Brain microvascular endothelial cell (primary cell): Measurements from ENCODE around the gene SYTL5.

Experiments
- DNase-seq: peaks from one replicate; pipeline ENCODE4 v3.0.0-alpha.2; 2020
- H3K27ac ChIP-seq: fragments of 250-450 bp; sonication (Bioruptor Pico); 2 replicates; pipeline ENCODE4 v1.5.1; 2020; ENCODE audit warnings: mild to moderate bottlenecking, moderate library complexity
- H3K27me3 ChIP-seq: fragments of 250-450 bp; sonication (Bioruptor Pico); replicated peaks from 2 replicates; pipeline ENCODE4 v1.5.1; 2020; ENCODE audit warnings: mild to moderate bottlenecking
- H3K36me3 ChIP-seq: fragments of 250-450 bp; sonication (Bioruptor Pico); replicated peaks from 2 replicates; pipeline ENCODE4 v1.5.1; 2020; ENCODE audit warnings: mild to moderate bottlenecking
- H3K4me3 ChIP-seq: 2 replicates; pipeline ENCODE4 v1.5.1; 2011; ENCODE audit warnings: low read depth, mild to moderate bottlenecking, control low read depth, low read length, moderate library complexity
- CTCF ChIP-seq: IDR thresholded peaks from 2 replicates; pipeline ENCODE4 v1.5.1; 2011; ENCODE audit warnings: low read depth, mild to moderate bottlenecking, moderate library complexity, low read length, control low read depth, inconsistent platforms; ENCODE audit errors: missing control alignments
- in situ Hi-C: cut with HindIII; loops from 2 replicates; pipeline ENCODE4 v1.10.0; 2017; ENCODE audit warnings: low sequenced_read_pairs, low pct_ligation_motif_present

SYTL5 gene

DNA sequence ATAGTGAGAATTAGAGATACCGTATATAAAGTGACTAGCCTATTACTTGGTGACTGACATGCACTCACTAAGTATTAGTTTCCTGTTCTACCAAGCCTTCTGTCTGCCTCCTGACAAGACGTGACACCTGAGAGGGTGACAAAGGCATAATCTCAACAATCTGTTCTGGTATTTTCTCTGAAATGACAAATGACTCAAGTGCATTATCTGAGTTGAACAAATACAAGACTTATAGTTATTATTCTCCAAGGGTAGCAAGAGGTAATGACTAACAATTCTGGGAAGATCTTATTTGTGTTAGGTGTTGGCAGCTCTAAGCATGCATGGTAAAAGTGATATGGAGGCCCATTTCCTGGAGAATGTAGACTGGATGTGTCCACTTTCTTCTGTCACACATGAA lies 60.6 kb downstream of the SYTL5 start:
- H3K36me3 ChIP-seq = no peaks in the 10 kb centered on the region
- in situ Hi-C loops = no loop called here
- no peaks in the 10 kb centered on the region for H3K27me3 ChIP-seq
- no peak for DNase-seq
- H3K4me3 ChIP-seq = no peak overlapping the region
- no peak overlapping the region for H3K27ac ChIP-seq
- no peak for TF ChIP-seq CTCF

DNA sequence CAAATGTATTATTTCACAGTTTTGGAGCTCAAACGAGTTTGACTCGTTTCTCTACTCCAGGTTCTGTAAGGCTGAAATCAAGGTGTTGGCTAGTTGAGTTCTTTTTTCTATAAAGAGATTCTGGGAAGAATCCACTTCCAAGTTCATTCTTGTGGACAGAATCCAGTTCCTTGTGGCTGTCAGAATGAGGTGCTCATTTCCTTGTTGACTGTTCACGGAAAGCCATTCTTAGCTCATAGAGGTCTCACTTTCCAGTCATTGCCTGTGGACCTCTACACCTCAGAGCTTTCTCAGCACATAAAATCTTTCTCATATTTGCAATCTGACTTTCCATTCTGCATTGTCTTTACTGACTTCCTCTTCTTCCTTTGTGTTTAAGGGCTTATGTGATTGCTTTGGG lies 62.9 kb downstream of the SYTL5 start:
- DNase-seq = no peak
- Histone ChIP-seq H3K4me3 (no peak overlapping the region), H3K36me3 (no peaks in the 10 kb centered on the region), H3K27me3 (no peaks in the 10 kb centered on the region), H3K27ac (no peak overlapping the region)
- in situ Hi-C loops = no loop called here
- TF ChIP-seq CTCF = no peak

- no peak for TF ChIP-seq CTCF
- DNase-seq = no peak
- in situ Hi-C loops = no loop called here
- Histone ChIP-seq H3K27ac (no peak overlapping the region), H3K27me3 (no peaks in the 10 kb centered on the region), H3K4me3 (no peak overlapping the region), H3K36me3 (no peaks in the 10 kb centered on the region)
These were observed 63.6 kb downstream of the SYTL5 start for GRCh38 chrX:38069991-38070390.

- no peak for TF ChIP-seq CTCF
- Histone ChIP-seq H3K27me3 (no peaks in the 10 kb centered on the region), H3K36me3 (no peaks in the 10 kb centered on the region), H3K27ac (no peak overlapping the region), H3K4me3 (no peak overlapping the region)
- in situ Hi-C loops = no loop called here
- no peak for DNase-seq
These were observed 73.1 kb downstream of the SYTL5 start for GRCh38 chrX:38079463-38079862.

DNA sequence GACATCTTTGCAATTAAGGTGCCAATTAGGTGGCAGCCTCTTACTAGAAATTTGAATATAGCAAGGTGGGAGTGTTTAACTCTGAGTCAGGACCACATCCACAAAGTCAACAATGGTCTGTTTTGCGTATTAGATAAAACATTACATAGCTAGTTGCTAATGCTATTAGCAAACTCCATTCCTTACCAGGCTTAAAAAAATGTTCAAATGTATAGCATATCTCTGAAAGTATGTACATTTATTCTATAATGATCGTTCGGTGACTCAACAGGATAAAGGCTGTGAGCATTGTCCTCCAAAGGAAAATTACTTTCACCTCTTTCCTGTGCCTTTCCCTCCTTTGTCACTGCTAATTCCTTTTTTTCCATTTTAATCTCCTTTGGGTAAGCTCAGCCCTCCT lies 74.5 kb downstream of the SYTL5 start:
- in situ Hi-C loops = no loop called here
- no peak for DNase-seq
- Histone ChIP-seq H3K27me3 (no peaks in the 10 kb centered on the region), H3K27ac (no peak overlapping the region), H3K4me3 (no peak overlapping the region), H3K36me3 (no peaks in the 10 kb centered on the region)
- no peak for TF ChIP-seq CTCF

GRCh38 chrX:38081909-38082308 lies 75.6 kb downstream of the SYTL5 start:
- TF ChIP-seq CTCF = no peak
- H3K27me3 ChIP-seq = no peaks in the 10 kb centered on the region
- H3K27ac ChIP-seq = no peak overlapping the region
- in situ Hi-C loops = no loop called here
- no peak overlapping the region for H3K4me3 ChIP-seq
- DNase-seq = no peak
- H3K36me3 ChIP-seq = no peaks in the 10 kb centered on the region
